ENCODE results near the gene CLPTM1L. TPM values are rescaled to one million over a fixed set of nuclear protein-coding genes. Genes with fewer than 3 reads are reported as not detected.

Gene CLPTM1L
- total and polyA plus RNA-seq, 7 donors: 33.1 to 90.5 (median 52.5) TPM

DNA sequence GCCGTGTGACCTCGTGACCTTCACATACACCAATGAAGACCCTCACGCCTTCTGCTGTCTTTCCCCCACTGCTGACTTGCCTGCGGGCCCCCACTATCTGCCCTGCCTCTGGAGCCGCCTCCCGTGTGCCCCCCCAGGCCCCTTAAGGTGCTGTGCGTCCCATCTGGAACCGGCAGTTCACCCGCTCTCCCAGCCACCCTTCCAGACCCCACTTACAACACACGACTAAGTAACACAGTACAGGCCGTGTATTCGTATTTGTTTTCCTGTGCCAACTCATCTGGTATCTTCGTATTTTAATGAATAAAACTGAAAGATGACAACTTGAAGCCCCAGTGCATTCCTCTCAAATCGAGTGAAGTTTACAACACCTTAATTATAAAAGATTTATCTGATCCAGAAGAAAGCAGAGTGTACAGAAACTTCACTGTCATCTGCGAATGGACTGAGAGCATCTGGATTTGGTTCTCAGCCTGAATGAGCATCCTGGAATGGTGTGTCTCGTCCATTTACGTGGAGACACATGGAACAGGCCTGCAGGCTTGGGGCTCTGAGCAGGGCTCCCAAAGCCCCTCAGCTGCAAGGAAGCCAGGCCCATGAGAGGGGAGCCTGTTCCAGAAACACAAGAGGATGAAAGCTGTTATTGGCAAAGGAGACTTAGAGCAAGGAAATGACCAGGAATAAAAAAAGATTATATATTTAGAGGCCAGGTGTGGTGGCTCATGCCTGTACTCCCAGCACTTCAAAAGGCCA, 28.1 kb downstream of the CLPTM1L start:
- no peak overlapping the region for H3K4me3 ChIP-seq
- no peak overlapping the region for H3K27ac ChIP-seq
- TF ChIP-seq, protein P1, sequence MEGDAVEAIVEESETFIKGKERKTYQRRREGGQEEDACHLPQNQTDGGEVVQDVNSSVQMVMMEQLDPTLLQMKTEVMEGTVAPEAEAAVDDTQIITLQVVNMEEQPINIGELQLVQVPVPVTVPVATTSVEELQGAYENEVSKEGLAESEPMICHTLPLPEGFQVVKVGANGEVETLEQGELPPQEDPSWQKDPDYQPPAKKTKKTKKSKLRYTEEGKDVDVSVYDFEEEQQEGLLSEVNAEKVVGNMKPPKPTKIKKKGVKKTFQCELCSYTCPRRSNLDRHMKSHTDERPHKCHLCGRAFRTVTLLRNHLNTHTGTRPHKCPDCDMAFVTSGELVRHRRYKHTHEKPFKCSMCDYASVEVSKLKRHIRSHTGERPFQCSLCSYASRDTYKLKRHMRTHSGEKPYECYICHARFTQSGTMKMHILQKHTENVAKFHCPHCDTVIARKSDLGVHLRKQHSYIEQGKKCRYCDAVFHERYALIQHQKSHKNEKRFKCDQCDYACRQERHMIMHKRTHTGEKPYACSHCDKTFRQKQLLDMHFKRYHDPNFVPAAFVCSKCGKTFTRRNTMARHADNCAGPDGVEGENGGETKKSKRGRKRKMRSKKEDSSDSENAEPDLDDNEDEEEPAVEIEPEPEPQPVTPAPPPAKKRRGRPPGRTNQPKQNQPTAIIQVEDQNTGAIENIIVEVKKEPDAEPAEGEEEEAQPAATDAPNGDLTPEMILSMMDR (IDR thresholded peaks at IDR 0.05): no peak
- TF ChIP-seq POLR2AphosphoS5 (IDR thresholded peaks at IDR 0.05) (no peak), POLR2A (IDR thresholded peaks at IDR 0.05) (no peak), EP300 (IDR thresholded peaks at IDR 0.05) (no peak)
- H3K9me3 ChIP-seq: no peaks in the 10 kb centered on the region
- peaks cover 0 to 2% (median 0%) of the 10 kb centered on the region in 3 donors for H3K27me3 ChIP-seq
- peaks cover 0 to 11% (median 10%) of the 10 kb centered on the region in 4 donors for H3K4me1 ChIP-seq
- intact Hi-C loops (cut with DNase I): no loop called here
- peaks cover 12 to 47% (median 44%) of the 10 kb centered on the region in 4 donors for H3K36me3 ChIP-seq
- peak; percentile 46 for DNase-seq
- 16 to 33% methylated on average over 17 of the region's 17 CpGs for WGBS, 2 donors

DNA sequence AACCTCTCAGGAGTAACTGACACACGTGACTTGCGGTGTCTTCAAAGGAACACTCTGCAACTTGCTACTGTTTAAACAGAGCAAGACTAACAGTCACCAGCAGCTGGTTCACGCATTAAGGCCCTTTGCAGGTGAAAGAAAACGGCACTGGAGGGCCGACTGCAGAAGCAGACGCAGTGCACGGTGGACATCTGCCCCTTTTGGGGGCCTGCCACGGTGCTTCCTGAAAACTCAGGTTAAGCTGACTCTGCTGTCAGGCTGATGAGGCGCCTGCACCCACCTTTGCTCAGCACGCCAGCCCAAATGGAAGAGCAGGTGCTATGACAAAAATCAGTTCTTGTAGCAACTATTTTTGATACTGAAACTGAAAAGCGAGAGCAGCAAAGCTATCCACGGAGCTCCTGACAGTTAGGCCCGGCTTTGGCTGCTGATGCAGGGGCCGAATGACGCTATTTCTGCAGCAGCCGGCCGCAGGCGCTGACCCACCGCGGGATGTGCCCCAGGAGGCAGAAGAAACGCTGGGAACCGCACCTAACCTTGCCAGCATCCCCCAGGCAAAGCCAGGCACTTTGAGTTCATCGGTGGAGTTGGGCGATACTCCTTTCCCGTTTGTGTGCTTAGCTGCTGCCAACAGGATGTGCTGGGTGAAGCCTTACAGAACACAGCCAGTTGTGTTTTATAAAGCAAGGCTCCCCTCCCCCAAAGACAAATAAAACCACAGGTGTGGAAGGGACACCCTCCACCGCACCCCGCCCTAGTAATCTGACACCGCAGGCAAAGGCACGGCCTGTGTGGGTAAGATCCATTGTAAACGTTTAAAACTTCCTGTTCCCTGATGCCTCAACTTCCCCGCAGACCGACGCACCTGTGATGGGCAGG, 29.0 kb downstream of the CLPTM1L start:
- Histone ChIP-seq H3K36me3 (peaks cover 4 to 39% (median 36%) of the 10 kb centered on the region in 4 donors), H3K27ac (no peak overlapping the region), H3K4me1 (peaks cover 0 to 11% (median 10%) of the 10 kb centered on the region in 4 donors), H3K27me3 (peaks cover 0 to 4% (median 0%) of the 10 kb centered on the region in 3 donors), H3K9me3 (no peaks in the 10 kb centered on the region), H3K4me3 (no peak overlapping the region)
- TF ChIP-seq EP300 (IDR thresholded peaks at IDR 0.05): no peak
- TF ChIP-seq, protein P1 (IDR thresholded peaks at IDR 0.05): no peak
- no peak for TF ChIP-seq POLR2A (IDR thresholded peaks at IDR 0.05)
- no peak for TF ChIP-seq POLR2AphosphoS5 (IDR thresholded peaks at IDR 0.05)
- WGBS, 2 donors: 4 to 10% methylated on average over 33 of the region's 33 CpGs
- intact Hi-C loops (cut with DNase I): no loop called here
- peak; percentile 53 for DNase-seq

DNA sequence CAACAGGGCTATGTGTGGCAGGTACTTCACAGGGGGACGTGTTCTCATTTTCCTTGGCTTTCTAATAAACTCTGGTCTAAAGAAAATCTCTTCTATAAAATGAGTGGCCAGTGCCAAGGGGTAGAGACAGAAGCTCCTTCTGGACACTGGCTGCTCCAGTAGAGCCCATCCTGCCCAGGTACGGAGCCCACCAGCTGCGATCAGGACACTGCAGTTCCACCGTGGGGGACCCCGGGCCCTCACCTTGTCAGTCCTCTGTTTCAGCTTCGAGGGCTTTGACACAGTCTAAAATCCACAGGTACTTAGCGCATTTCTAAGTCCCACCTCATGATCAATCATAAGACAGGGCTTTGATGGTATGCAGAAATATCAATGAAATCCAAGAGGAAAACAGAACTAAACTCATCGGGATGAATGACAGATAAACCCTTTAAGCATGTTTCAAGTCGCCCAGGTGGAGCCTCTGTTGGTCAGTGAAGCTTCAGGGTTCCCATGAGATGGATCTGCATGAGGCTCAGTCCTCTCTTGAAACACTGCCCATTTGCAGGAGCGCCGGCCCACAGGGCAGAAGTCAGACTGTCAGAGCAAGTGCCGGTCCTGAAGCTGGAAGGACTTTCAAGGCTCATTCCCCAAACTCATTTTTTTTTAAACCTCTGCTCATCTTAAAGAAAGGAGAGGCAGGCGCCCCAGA, 29.7 kb downstream of the CLPTM1L start:
- Histone ChIP-seq H3K4me1 (peaks cover 0 to 11% (median 10%) of the 10 kb centered on the region in 4 donors), H3K9me3 (no peaks in the 10 kb centered on the region), H3K4me3 (no peak overlapping the region), H3K27me3 (peaks cover 0 to 6% (median 4%) of the 10 kb centered on the region in 3 donors), H3K36me3 (peaks cover 0 to 31% (median 28%) of the 10 kb centered on the region in 4 donors), H3K27ac (no peak overlapping the region)
- TF ChIP-seq, protein P1 (IDR thresholded peaks at IDR 0.05): no peak
- TF ChIP-seq EP300 (IDR thresholded peaks at IDR 0.05) (no peak), POLR2AphosphoS5 (IDR thresholded peaks at IDR 0.05) (no peak), POLR2A (IDR thresholded peaks at IDR 0.05) (no peak)
- intact Hi-C loops (cut with DNase I): no loop called here
- 43 to 56% methylated on average over 13 of the region's 13 CpGs for WGBS, 2 donors
- DNase-seq: no peak

DNA sequence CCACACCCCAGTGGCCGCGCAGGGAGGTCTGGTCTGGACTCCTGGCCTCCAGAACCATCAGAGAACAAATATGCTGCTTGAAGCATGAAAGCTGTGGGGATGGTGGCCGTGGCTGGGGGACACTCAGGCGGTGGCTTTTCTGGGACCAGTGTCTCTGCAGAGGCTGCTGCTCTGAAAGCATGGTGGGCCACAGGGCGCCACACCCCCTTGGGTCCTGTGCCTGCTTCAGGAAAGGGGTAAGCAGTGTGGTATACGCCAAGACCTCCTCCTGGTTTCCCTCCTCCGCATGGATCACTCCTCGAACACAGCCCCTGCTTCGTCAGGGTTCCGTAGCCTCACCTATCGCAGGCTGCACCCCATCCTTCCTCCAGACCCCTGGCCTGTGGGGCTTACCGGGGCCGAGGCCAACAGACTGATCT, 30.3 kb downstream of the CLPTM1L start:
- TF ChIP-seq EP300 (IDR thresholded peaks at IDR 0.05) (no peak), POLR2A (IDR thresholded peaks at IDR 0.05) (no peak), POLR2AphosphoS5 (IDR thresholded peaks at IDR 0.05) (no peak)
- TF ChIP-seq, protein P1 (IDR thresholded peaks at IDR 0.05): no peak
- H3K27me3 ChIP-seq: peaks cover 0 to 12% (median 8%) of the 10 kb centered on the region in 3 donors
- WGBS, 2 donors: 95 to 96% methylated on average over 13 of the region's 13 CpGs
- DNase-seq: peak; percentile 53
- no peak overlapping the region for H3K27ac ChIP-seq
- no peaks in the 10 kb centered on the region for H3K9me3 ChIP-seq
- intact Hi-C loops (cut with DNase I): no loop called here
- no peak overlapping the region for H3K4me3 ChIP-seq
- H3K4me1 ChIP-seq: peaks cover 0 to 11% (median 10%) of the 10 kb centered on the region in 4 donors
- H3K36me3 ChIP-seq: peaks cover 0 to 25% (median 22%) of the 10 kb centered on the region in 4 donors

All from sigmoid colon (tissue), 7 donors.